ENCODE measurements around the gene SPAG17. TPM values are rescaled to one million over a fixed set of nuclear protein-coding genes. Genes with fewer than 3 reads are reported as not detected.

Gene SPAG17
- total RNA-seq, 2 donors from 2014 or later, result 9.0 TPM; not detected in 1

DNA sequence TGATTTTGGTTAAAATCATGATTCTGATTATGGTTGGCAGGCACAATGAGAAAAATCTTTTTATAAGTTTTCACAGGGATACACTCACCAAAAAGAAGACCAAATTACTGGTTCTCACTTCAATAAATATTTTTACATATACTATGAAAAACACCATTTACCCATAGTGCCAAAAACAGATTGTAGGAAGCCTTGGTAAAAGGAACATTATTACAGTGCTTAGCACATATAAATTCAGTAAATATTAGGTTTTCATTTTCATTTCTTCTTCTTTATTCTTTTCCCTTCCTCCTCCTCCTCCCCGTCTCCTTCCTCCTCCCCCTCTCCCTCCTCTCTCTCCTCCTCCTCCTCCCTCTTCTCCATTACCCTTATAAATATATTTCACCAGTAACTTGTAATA lies 15.8 kb upstream of the SPAG17 start:
- Histone ChIP-seq H3K36me3 (no peaks in the 10 kb centered on the region), H3K4me1 (replicated peaks) (no peaks in the 10 kb centered on the region), H3K27me3 (replicated peaks; ENCODE audit: insufficient read depth) (no peaks in the 10 kb centered on the region), H3K9me3 (no peaks in the 10 kb centered on the region), H3K27ac (no peak overlapping the region), H3K4me3 (no peak overlapping the region)
- TF ChIP-seq POLR2AphosphoS5 (IDR thresholded peaks at IDR 0.05), result no peak
- TF ChIP-seq, protein P1, sequence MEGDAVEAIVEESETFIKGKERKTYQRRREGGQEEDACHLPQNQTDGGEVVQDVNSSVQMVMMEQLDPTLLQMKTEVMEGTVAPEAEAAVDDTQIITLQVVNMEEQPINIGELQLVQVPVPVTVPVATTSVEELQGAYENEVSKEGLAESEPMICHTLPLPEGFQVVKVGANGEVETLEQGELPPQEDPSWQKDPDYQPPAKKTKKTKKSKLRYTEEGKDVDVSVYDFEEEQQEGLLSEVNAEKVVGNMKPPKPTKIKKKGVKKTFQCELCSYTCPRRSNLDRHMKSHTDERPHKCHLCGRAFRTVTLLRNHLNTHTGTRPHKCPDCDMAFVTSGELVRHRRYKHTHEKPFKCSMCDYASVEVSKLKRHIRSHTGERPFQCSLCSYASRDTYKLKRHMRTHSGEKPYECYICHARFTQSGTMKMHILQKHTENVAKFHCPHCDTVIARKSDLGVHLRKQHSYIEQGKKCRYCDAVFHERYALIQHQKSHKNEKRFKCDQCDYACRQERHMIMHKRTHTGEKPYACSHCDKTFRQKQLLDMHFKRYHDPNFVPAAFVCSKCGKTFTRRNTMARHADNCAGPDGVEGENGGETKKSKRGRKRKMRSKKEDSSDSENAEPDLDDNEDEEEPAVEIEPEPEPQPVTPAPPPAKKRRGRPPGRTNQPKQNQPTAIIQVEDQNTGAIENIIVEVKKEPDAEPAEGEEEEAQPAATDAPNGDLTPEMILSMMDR (IDR thresholded peaks at IDR 0.05), result no peak
- TF ChIP-seq POLR2A (IDR thresholded peaks at IDR 0.05), result no peak
- no peak for DNase-seq (ENCODE audit: low spot score)
- intact Hi-C loops (cut with DNase I), result no loop called here
- 63% methylated on average over 1 of the region's 1 CpG for WGBS

DNA sequence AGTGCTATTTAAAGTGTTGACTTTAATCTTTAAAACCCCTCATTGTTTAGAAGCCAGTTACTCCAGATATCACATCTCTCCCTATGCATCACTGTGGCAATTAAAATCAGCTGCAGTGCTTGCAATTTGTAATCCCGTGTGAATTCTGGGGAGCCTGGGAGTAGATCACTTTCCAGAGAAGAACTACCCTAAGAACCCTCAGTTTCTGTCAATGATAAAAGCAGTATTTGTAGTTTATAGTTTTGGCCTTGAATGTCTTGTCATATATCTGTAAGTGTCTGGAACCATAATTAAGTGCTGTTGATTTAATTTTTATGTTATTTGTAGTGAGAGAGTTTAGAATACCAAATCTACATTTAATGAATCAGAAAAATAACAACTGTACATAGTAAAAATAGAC lies 5.5 kb upstream of the SPAG17 start:
- Histone ChIP-seq H3K4me3 (no peak overlapping the region), H3K36me3 (no peaks in the 10 kb centered on the region), H3K27me3 (replicated peaks; ENCODE audit: insufficient read depth) (no peaks in the 10 kb centered on the region), H3K4me1 (replicated peaks) (no peaks in the 10 kb centered on the region), H3K9me3 (no peaks in the 10 kb centered on the region), H3K27ac (no peak overlapping the region)
- WGBS, result 50% methylated on average over 1 of the region's 1 CpG
- intact Hi-C loops (cut with DNase I), result no loop called here
- no peak for DNase-seq (ENCODE audit: low spot score)
- TF ChIP-seq, protein P1 (IDR thresholded peaks at IDR 0.05), result no peak
- TF ChIP-seq POLR2AphosphoS5 (IDR thresholded peaks at IDR 0.05), result no peak
- TF ChIP-seq POLR2A (IDR thresholded peaks at IDR 0.05), result no peak

DNA sequence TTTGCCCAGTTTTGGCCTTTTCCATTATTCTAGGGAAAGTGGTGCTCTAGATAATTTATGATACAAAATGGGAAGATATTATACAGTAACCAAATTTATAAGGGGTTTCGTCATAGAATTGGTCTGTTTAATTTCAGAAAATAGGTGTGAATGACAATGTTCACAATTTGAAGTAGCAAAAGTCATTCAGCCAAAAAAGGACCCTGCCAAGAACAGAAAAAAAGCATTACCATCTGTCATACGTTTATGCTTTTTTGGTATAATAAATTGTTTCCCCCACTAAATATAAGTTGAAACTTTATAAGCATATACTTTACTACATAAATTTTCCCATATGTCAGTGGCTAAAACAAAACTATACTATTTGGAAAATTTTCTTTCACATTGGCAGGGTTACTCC lies 4.5 kb upstream of the SPAG17 start:
- no peak overlapping the region for H3K27ac ChIP-seq
- no peak overlapping the region for H3K4me3 ChIP-seq
- no peak for TF ChIP-seq POLR2A (IDR thresholded peaks at IDR 0.05)
- TF ChIP-seq, protein P1 (IDR thresholded peaks at IDR 0.05), result no peak
- no peak for TF ChIP-seq POLR2AphosphoS5 (IDR thresholded peaks at IDR 0.05)
- DNase-seq (ENCODE audit: low spot score), result no peak
- intact Hi-C loops (cut with DNase I), result no loop called here
- no peaks in the 10 kb centered on the region for H3K36me3 ChIP-seq
- H3K4me1 ChIP-seq (replicated peaks), result no peaks in the 10 kb centered on the region
- no peaks in the 10 kb centered on the region for H3K27me3 ChIP-seq (replicated peaks; ENCODE audit: insufficient read depth)
- WGBS, result 62% methylated on average over 2 of the region's 2 CpGs
- H3K9me3 ChIP-seq, result no peaks in the 10 kb centered on the region

DNA sequence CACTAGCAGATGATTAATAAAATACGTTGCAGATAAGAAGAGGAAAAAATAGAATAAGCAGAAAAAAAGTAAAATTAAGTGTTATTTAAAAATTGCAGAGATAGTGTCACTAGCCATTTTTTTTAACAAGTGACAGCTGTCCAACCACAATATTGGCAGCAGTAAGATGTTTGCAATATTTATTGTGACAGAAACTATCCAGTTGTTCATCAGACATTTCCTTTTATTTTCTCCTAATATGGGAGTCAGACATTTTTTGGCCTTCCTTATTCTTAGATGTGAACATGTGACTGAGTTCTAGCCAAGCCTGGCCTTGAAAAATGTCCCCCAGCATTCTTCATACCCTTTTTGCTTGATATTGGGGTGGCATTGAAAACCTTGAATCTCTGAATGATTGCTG lies 3.4 kb upstream of the SPAG17 start:
- no peak for DNase-seq (ENCODE audit: low spot score)
- H3K36me3 ChIP-seq, result no peaks in the 10 kb centered on the region
- no peak for TF ChIP-seq POLR2A (IDR thresholded peaks at IDR 0.05)
- TF ChIP-seq, protein P1 (IDR thresholded peaks at IDR 0.05), result no peak
- no peak for TF ChIP-seq POLR2AphosphoS5 (IDR thresholded peaks at IDR 0.05)
- no peak overlapping the region for H3K4me3 ChIP-seq
- 51% methylated on average over 1 of the region's 1 CpG for WGBS
- H3K9me3 ChIP-seq, result no peaks in the 10 kb centered on the region
- no peaks in the 10 kb centered on the region for H3K27me3 ChIP-seq (replicated peaks; ENCODE audit: insufficient read depth)
- intact Hi-C loops (cut with DNase I), result no loop called here
- H3K4me1 ChIP-seq (replicated peaks), result no peaks in the 10 kb centered on the region
- H3K27ac ChIP-seq, result no peak overlapping the region

DNA sequence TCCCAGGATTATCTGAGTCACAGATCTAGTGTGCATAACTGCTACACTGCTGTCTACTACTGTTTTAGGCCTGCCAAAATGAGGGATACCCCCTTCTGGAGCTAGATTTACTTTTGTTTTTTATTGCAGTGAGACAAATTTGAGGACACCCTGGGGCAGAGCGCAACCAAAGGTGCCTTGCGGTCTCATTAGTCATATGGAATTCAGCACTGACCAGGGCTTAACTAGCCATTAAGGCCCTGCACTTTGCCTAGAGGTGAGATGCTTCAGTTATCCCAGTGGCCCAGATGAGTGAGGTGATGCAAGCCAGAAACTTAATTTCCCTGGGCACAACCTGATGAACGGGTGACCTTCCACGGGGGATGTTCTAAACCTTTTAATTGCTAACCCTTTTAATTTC lies 998 bp upstream of the SPAG17 start:
- H3K27me3 ChIP-seq (replicated peaks; ENCODE audit: insufficient read depth), result no peaks in the 10 kb centered on the region
- intact Hi-C loops (cut with DNase I), result no loop called here
- no peak overlapping the region for H3K27ac ChIP-seq
- DNase-seq (ENCODE audit: low spot score), result no peak
- H3K4me3 ChIP-seq, result no peak overlapping the region
- no peaks in the 10 kb centered on the region for H3K36me3 ChIP-seq
- TF ChIP-seq POLR2A (IDR thresholded peaks at IDR 0.05) (no peak), POLR2AphosphoS5 (IDR thresholded peaks at IDR 0.05) (no peak)
- TF ChIP-seq, protein P1 (IDR thresholded peaks at IDR 0.05), result no peak
- no peaks in the 10 kb centered on the region for H3K4me1 ChIP-seq (replicated peaks)
- no peaks in the 10 kb centered on the region for H3K9me3 ChIP-seq
- WGBS, result 95% methylated on average over 4 of the region's 4 CpGs
